AG09309 (cell line): ENCODE measurements around the gene CKS2.
A peak's percentile ranks its signal among the peaks of the same experiment; 100 is the strongest.

Experiments used
- DNase-seq: peaks from one replicate; pipeline ENCODE4 v3.0.0-alpha.2; 2010; ENCODE audit warnings: low read depth
- H3K4me3 ChIP-seq: 2 replicates; pipeline ENCODE4 v1.5.1; 2011; ENCODE audit warnings: mild to moderate bottlenecking, low read depth, low read length, moderate library complexity; ENCODE audit not compliant: control insufficient read depth
- TF ChIP-seq, protein P1 (sequence below): IDR thresholded peaks from 2 replicates; pipeline ENCODE4 v1.5.1; 2011; ENCODE audit warnings: mild to moderate bottlenecking, low read depth, low read length, inconsistent platforms; ENCODE audit not compliant: insufficient read depth, control insufficient read depth; ENCODE audit errors: missing control alignments

CKS2 gene

DNA sequence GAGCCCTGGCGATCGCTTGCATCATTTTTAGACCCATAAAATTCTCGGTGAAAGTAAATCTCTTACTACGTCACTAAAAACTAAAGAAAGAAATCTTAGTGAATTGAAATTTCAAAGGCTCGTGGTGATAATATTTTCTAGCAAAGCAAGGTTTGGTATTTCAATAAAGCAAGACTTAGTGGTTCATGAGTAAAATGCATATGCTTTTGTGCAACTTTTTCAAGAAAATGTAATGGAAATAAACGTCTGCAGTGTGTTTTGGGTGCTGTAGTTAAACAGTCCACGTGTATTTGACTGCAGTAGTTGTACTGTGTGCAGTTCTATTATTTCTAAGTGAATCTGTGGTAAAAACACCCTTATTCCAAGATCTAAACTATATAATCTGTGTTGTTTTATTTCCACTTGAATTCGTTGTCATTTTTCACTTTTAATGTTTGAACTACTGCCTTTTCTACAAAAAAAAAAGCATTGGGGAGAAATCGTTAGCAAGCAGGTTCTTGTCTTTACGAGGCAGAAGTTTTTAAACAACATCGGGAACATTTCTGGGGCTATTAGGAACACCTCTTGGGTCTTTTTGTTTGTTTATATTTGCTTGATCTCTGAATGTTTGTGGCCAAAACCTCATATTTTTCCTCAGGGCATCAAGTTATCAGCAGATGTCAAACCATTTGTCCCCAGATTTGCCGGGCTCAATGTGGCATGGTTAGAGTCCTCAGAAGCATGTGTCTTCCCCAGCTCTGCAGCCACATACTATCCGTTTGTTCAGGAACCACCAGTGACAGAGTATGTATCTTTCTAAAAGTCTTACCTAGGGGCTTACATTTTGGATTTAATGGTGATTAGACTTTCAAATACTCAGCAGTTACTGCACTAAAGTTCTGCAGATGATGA is 8.3 kb downstream of the CKS2 start:
- DNase-seq = no peak
- TF ChIP-seq, protein P1, sequence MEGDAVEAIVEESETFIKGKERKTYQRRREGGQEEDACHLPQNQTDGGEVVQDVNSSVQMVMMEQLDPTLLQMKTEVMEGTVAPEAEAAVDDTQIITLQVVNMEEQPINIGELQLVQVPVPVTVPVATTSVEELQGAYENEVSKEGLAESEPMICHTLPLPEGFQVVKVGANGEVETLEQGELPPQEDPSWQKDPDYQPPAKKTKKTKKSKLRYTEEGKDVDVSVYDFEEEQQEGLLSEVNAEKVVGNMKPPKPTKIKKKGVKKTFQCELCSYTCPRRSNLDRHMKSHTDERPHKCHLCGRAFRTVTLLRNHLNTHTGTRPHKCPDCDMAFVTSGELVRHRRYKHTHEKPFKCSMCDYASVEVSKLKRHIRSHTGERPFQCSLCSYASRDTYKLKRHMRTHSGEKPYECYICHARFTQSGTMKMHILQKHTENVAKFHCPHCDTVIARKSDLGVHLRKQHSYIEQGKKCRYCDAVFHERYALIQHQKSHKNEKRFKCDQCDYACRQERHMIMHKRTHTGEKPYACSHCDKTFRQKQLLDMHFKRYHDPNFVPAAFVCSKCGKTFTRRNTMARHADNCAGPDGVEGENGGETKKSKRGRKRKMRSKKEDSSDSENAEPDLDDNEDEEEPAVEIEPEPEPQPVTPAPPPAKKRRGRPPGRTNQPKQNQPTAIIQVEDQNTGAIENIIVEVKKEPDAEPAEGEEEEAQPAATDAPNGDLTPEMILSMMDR = peak; percentile 67
- peak overlapping the region; percentile 76 for H3K4me3 ChIP-seq

GRCh38 chr9:89323390-89323789 is 12.4 kb downstream of the CKS2 start:
- no peak overlapping the region for H3K4me3 ChIP-seq
- TF ChIP-seq, protein P1 = no peak
- no peak for DNase-seq

DNA sequence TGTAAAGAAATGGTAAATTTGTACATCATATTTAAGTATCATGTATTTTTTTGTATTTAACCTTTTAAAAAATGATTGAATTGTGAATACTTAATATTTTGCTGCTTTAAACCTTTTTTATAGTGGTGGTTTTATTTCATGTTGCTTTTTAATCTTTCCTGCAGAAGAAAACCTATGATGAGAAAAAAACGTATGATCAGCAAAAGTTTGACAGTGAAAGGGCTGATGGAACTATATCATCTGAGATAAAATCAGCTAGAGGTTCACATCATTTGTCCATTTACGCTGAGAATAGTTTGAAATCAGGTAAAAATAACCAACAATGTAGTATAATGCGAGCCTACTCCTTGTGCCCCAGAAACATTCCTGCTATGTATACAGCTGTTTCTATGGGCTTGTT is 14.7 kb downstream of the CKS2 start:
- H3K4me3 ChIP-seq = no peak overlapping the region
- TF ChIP-seq, protein P1 = no peak
- DNase-seq = no peak

GRCh38 chr9:89328064-89328463 is 17.1 kb downstream of the CKS2 start:
- H3K4me3 ChIP-seq = no peak overlapping the region
- DNase-seq = no peak
- TF ChIP-seq, protein P1 = no peak

DNA sequence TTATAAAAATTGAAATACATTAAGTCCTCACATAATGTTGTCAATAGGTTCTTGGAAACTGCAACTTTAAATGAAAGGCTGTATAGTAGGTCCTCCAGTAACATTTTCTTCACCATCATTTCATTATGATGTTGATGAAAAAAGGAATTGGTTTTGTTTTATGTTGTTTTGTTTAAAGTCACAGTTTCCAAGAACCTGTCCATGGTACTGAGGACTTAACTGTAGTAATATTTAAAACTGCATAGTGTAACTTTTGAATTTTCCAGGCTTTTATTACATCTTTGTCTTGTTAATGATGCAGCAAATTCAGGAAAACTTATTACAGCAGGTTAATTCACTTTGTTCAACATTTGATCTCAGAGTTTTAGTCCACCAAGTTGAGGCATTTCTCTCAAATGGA is 18.9 kb downstream of the CKS2 start:
- no peak for DNase-seq
- no peak overlapping the region for H3K4me3 ChIP-seq
- TF ChIP-seq, protein P1 = no peak

DNA sequence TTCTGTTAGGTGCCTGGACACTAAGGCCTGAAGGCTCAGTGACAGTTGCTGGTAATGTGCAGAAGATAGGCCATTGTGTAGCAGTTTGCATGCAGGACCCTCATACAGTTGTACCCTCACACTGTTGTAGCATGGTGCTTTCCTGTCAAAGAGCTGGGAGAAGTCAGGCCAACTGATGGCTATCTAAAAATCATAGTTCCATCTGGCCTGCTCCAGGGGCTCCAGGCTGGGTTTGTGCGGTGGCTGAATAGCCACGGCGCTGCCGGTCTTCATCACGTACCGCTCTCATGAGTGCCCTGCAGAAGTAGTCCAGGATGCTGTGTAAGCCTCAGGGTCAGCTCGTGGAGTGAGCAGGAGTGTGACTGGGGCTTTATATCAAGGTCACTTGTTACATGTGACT is 19.5 kb downstream of the CKS2 start:
- TF ChIP-seq, protein P1 = no peak
- no peak for DNase-seq
- H3K4me3 ChIP-seq = no peak overlapping the region

DNA sequence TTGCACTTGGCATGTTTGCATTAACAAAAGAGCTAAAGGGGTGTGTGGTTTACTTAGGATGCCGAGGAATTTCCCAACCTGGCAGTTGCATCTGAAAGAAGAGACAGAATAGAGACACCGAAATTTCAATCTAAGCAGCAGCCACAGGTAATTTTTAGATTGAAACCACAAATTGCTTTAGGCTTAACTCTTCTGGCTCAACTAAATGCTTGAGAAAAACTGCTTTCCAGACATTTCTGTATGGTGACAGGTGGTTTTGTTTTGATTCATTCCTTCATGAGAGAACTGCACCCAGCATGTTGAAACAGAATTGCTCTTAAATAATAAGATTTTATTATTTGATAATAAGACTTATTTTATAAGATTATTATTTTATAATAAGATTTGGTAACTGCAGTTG is 28.8 kb downstream of the CKS2 start:
- DNase-seq = no peak
- no peak overlapping the region for H3K4me3 ChIP-seq
- TF ChIP-seq, protein P1 = no peak
